GM12873 (cell line): ENCODE results near the gene RAB36.

Experiments used
- TF ChIP-seq, protein P1 (sequence below): IDR thresholded peaks from 2 replicates; pipeline ENCODE4 v1.5.1; 2012; ENCODE audit warnings: low read depth, mild to moderate bottlenecking, moderate library complexity, low read length, control low read depth; ENCODE audit not compliant: insufficient read depth; ENCODE audit errors: missing control alignments

The RAB36 gene

DNA sequence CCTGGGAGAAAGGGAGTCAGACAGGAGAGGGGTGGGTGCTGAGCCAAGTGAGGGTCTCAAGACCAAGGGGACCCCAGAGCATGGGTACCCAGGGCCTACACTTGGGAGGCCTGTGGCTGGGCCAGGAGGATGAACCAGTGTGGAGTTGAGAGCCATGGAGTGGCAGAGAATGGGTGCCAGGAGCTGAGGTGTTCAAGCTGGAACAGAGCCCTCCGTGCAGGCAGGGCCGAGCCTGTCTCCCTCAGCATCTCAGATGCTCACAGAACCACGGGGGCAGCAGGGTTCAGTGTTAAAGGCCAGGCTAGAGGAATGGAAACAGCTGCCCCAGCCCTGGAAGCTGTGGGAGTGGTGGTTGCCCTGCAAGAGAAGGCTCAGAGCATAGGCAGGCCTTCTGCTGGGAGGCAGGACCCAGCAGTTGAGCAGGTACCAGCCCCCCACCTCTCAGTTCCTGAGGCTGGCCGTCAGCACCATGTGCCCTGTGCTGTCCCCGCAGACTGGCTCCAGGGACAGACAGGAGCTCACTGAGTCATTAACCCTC lies 35.8 kb upstream of the RAB36 start:
- TF ChIP-seq, protein P1, sequence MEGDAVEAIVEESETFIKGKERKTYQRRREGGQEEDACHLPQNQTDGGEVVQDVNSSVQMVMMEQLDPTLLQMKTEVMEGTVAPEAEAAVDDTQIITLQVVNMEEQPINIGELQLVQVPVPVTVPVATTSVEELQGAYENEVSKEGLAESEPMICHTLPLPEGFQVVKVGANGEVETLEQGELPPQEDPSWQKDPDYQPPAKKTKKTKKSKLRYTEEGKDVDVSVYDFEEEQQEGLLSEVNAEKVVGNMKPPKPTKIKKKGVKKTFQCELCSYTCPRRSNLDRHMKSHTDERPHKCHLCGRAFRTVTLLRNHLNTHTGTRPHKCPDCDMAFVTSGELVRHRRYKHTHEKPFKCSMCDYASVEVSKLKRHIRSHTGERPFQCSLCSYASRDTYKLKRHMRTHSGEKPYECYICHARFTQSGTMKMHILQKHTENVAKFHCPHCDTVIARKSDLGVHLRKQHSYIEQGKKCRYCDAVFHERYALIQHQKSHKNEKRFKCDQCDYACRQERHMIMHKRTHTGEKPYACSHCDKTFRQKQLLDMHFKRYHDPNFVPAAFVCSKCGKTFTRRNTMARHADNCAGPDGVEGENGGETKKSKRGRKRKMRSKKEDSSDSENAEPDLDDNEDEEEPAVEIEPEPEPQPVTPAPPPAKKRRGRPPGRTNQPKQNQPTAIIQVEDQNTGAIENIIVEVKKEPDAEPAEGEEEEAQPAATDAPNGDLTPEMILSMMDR = no peak

DNA sequence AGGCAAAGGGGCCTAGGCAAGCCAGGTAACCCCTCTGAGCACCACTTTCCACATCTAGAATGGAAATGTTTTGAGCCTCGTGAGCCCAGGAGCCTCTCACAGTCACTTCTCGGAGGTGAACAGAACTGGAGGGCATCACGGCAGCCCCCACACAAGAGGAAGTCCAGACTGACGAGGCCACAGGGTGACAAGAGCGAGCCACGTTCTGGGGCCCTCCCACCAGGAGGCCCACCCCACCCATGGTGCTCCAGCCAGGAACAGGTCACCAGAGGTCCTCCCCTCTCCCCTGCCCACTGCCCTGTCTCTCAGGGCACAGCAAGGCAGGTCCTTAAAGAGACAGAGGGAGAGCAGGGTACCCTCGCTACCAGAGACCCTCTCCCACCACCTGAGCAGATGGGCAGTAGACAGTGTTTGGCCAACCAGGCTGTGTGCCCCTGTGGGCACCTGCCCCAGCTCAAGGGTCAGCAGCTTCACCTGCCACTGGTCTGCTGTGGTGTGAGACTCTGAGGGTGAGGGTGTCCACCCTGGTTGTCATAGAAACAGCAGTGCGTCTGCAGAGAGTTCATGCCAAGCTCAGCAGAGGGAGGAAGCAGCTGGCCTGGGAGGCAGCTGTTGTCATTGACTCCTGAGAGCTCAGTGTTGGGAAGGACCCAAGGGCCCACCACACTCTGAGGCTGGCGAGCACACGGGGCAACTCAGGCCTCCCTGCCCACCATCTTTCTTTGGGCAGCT lies 34.9 kb upstream of the RAB36 start:
- TF ChIP-seq, protein P1 = no peak

DNA sequence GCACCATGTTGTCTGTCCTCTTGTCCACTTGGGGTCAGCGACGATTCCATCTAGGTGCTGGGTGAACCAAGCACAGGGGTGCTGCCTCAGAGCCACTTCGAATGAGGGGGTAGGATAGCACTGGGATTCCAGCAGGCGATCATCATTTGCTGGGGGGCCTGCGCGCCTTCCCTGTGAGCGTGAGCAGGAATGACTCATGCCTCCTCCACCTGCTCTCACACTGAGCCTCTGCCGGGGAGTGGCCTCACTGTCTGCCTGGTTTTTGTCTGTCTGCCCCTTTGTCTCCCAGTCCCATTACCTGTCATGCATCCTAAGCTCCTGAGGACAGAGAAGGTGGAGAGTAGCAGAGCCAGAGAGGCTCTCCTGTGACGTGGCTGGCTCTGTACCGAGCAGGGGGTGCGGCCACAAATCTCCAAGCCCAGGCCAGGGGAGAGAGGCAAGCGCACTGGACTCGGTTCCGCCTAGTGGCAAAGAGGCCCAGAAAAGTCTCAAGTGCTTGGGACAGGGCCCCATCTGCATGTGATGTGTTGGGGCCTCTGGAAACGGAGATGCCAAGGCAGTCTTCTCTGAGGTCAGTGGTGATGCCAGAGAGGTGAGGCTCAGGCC lies 34.3 kb upstream of the RAB36 start:
- TF ChIP-seq, protein P1 = no peak

DNA sequence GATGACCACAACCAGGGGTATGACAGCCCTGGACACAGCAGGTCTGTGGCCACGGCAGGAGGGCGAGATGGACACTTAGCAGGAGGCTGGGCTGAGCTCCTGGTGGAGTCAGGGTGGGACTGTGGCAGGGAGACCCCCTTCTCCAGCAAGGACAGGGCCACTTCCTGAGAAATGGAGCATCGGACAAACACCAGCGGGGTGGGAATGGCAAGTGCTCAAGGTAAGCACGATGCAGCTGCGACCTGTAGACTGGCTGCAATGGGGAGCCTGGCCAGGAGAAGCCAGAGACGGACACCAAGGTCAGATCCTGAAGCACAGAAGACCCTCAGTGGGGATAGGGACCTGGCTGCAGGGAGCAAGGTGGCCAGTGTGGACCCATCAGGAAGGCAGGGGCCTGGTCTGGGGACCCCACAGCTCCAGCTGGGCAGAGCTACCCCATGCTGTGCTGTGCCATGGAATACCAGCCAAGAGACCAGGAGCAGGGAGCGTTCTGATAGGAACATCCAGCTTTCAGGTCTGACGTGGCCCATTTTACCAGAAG lies 32.7 kb upstream of the RAB36 start:
- TF ChIP-seq, protein P1 = no peak

DNA sequence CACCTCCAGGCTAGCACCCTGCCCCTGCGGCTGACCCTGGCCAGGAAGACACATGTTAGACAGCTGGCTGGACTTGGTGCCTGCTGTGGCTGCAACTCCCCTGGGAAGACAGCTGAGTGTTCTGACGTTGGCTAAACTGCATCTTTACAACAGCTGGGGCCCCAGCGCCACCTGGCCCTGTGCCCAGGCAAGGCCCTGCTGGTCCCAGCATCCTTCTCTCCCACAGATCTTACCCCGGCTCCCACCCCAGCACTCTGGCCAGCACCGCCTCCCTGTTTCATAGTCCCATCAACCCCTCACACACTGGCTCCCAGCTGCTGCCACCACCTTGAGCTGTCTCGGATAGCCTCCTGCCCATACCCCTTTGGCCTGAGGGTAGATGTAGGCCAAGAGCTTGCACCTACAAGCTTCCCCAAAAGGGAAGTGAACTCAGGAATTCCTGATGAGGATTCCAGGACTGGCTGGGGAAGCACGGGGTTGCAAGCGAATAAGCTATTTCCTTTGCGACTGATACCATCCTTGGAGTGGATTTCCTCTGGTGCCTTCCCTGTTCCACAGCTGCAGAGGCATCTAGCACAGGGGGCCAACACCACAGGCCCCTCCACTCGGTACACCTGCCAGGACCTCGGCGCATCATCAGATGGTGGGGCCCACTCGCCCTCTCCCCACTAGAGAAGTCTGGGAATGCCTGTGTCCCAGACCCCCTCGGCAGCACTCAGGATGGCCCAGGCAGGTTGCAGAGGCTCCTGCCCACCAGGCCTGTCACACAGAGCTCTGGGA lies 32.0 kb upstream of the RAB36 start:
- TF ChIP-seq, protein P1 = no peak

DNA sequence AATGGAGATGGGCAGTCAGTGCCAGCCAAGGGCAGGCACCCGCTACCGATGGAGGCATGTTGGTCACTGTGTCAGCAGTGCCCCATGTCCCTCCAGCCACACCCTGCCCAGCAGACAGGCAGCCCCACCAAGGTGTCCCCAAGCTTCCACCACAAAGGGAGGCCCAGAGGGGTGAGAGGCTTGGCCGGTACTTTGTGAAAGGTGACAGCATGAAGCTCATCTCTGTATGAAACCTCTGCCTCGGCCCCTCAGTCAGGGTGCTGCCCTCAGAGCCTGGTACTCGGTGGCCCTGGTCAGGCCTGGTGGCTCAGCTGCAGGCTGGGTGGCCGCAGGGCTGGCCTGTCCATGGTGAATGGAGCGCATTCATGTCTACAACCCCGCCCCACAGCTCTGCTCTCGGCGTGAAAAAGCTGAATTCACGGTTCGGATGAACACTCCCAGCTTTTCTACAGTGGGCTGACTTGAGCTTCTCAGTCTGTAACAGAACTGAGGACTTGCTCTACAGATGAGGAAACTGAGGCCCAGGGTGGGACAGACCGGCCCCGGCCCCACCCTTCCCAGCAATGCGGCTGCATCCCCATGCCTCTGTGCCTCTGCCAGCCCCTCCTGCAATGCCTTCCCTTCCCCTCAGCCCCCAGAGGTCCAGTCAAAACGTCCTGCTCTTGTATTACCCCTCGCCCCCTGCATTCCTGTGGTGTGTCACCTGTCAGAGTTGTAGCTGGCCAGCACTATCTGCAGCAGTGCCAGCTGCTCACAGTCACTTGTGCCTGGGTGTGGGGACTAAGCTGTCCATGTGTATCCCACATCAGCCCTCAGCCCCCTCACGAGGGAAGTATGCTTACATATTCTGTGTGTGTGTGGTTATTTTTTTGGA lies 31.2 kb upstream of the RAB36 start:
- TF ChIP-seq, protein P1 = no peak

DNA sequence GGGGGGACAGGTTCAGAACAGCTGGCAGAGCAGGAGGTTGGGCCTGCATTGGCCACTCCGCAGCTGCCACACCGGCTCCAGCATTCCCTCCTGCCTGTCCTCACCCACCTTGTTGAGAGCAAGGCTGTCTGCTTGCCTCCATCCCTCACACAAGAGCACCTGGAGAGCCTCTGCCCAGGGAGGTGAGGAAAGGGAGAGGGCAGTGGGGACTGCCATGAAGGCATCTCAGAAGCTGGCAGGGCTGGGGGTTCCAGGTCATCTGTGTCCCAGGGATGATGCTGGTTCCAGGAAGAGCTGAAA lies 30.6 kb upstream of the RAB36 start:
- TF ChIP-seq, protein P1 = no peak
